HG03460 (cell line): ENCODE results near the gene CDKN2B-AS1.

Source experiments
- ATAC-seq: cut with Tn5 transposase; IDR thresholded peaks from one replicate; pipeline ENCODE4 v1.9.1; 2021; ENCODE audit not compliant: unreplicated experiment

CDKN2B-AS1 gene

GRCh38 chr9:22148528-22148875, 153.9 kb downstream of the CDKN2B-AS1 start:
- ATAC-seq, result no peak

DNA sequence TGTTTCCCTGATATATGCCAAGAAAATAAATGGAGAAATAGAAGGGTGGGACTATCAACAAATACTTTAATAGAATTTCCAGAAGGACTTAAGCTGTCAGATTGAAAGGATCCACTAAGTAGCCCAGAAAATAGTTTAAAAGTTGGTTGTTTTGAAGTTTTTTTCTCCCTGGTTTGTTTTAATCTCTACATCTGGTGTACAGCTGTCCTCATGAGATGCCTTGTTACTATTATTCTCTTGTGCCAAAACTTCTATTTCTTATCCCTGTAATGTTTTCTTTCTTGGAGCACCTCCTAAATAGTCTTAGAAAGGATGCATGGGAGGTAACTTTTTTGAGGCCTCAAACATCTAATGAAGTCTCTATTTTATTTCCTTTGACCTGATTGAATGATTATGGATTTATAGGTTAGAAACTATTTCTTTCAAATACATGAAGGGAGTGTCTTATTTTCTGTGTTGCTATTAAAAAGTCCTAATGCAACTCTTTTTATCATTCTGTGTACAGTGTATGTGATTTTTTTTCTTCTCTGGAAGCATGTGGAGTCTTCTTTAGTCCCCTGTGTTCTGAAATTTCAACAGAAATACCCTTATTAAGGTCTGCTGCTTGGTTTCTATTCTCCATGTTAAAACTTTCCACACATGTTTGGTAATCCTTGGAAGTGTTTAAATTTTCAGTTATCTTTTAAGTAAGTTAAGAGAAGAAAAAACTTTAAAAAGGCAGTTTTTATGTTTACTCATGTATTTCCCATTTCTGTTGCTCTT, 154.5 kb downstream of the CDKN2B-AS1 start:
- no peak for ATAC-seq

GRCh38 chr9:22154064-22154463, 159.5 kb downstream of the CDKN2B-AS1 start:
- ATAC-seq, result no peak

DNA sequence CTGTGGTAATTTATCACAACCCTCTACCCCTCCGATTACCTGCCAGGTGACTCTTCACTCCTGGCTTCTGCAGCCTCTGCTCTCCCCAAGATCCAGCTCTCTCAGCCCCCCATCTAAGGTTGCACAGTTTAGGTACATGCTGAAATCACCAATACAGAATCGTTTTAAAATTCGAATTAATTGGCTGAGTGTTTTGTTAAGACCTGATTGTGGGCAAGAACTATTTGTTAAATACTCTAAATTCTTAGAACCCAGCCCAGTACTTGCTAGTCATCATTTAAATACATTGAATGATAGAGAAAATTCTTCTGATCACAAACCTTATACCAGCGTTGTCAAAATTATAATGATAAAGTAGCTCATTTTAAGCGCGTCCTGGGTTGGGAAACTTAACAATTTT, 162.0 kb downstream of the CDKN2B-AS1 start:
- no peak for ATAC-seq

DNA sequence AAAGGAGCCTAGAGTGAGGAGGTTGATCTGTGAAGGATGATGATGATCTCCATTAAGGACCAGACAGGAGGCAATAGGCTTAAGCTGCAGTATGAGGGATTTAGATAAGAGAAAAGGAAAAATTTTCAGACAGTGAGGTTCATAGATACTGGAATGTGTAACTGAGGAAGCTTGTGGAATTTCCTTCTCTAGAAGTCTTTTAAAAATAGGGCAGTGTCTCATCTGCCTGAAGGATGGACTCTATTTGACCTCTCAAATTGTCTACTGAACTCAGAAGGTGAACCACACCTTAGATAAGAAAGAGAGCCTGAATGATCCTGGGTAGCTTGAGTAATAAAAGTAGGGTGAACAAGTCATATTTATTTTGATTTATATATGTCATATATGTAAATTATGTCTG, 162.7 kb downstream of the CDKN2B-AS1 start:
- no peak for ATAC-seq

- ATAC-seq, result no peak
These were observed 163.2 kb downstream of the CDKN2B-AS1 start for GRCh38 chr9:22157828-22158227.

GRCh38 chr9:22158271-22158670, 163.7 kb downstream of the CDKN2B-AS1 start:
- ATAC-seq, result no peak

DNA sequence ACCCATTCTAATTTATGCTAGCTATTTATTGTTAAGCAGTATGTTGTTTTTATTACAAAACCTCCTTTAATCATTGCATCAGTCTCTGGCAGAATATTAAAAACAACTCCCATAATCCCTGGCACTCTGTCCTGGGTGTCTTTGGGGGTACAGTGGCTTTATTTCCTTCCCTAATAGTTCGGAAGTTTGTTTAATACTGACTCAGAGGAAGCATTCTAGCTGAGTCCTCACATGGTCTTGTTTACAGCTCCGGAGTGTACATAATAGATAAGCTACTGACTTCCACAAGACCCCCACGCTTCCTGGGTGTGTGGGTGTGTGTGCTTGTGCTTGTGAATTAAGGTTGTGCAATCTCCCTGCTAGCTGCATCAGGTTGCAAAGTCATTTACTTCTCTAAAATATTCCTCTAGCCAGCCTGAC, 164.3 kb downstream of the CDKN2B-AS1 start:
- ATAC-seq, result no peak

DNA sequence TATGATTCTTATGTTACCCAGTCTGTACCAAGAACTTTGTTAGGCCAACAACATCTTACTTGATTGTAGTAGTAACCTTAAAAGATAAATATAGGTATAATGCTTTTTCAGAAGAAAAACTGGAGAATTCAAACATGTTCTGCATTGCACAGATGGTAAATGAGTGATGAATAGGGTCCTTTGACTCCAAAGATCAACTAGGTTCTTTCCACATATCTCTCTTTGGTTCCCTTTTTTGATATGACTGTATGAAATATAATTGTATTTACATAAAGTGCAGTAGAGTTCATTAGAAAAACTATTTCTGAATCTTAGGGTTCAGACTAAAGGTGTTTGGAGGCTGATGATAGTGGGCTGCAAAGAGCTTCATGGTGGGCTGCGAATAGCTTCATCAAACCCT, 165.0 kb downstream of the CDKN2B-AS1 start:
- ATAC-seq, result no peak

DNA sequence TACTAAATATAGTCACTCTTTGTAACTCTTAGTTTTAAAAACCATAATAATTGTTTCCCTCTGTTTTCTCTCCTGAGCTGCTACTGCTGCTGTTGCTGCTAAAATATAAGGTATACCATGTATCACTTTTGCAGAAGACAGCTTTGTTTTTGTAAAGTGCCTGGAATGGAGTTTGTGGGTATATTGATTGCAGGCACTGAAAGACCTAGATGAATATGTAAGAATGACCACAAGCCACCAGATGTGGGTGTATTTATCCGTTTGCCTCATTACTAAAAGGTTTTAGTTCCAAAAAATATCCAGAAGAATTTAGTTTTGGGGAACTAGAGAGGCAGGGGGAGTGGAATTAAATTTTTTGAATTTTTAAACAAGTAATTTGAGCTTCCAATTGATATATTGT, 165.6 kb downstream of the CDKN2B-AS1 start:
- ATAC-seq, result no peak

GRCh38 chr9:22165144-22165543, 170.6 kb downstream of the CDKN2B-AS1 start:
- no peak for ATAC-seq

- no peak for ATAC-seq
These were observed 174.7 kb downstream of the CDKN2B-AS1 start for GRCh38 chr9:22169243-22169642.

GRCh38 chr9:22169727-22170503, 175.3 kb downstream of the CDKN2B-AS1 start:
- no peak for ATAC-seq
